GM12801 (cell line): ENCODE data around the gene TPMT.

Experiments
- TF ChIP-seq, protein P1 (sequence below): IDR thresholded peaks from one replicate; pipeline ENCODE4 v1.5.1; 2011; ENCODE audit warnings: control low read depth; ENCODE audit not compliant: insufficient read length; ENCODE audit errors: extremely low read depth

Gene TPMT

DNA sequence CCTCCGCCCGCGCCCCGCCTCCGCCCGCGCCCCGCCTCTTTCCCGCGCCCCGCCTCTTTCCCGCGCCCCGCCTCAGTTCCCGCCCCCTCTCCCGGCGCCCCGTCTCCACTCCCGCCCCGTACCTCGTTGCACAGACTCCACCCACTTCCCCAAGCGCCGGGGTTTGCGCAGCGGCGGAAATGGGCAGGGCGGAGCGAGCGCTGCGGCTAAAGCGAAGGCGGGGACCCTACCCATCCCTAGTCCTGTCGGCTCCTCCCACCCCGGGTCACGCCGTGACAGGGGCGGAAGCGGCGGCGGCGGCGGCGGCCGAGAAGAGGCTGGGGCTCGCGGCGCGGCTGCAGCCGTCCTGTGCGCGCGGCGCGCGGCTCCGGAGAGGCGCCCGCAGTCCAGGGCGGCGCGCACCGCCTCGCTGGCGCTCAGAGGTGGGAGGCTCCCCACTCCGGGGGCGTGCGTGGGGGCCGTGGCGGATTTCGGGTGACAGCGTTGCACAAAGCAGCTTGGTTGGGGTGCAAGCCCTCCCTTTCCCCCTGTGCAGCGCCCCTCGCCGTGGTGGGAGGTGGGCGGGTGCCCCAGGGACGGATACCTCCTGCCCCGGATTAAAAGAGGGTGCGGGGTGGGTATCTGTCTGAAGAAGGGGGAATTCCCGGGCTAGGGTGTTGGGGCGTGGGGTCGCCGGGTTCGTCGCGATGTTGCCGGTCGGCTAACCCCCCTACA lies 430 bp upstream of the TPMT start, which contains the start of gene KDM1B:
Gene KDM1B (plus strand): TSS at position 273 of the 714 bp plus-strand sequence. CDS start 4,474 bp downstream, outside the sequence.
- TF ChIP-seq, protein P1, sequence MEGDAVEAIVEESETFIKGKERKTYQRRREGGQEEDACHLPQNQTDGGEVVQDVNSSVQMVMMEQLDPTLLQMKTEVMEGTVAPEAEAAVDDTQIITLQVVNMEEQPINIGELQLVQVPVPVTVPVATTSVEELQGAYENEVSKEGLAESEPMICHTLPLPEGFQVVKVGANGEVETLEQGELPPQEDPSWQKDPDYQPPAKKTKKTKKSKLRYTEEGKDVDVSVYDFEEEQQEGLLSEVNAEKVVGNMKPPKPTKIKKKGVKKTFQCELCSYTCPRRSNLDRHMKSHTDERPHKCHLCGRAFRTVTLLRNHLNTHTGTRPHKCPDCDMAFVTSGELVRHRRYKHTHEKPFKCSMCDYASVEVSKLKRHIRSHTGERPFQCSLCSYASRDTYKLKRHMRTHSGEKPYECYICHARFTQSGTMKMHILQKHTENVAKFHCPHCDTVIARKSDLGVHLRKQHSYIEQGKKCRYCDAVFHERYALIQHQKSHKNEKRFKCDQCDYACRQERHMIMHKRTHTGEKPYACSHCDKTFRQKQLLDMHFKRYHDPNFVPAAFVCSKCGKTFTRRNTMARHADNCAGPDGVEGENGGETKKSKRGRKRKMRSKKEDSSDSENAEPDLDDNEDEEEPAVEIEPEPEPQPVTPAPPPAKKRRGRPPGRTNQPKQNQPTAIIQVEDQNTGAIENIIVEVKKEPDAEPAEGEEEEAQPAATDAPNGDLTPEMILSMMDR: no peak

DNA sequence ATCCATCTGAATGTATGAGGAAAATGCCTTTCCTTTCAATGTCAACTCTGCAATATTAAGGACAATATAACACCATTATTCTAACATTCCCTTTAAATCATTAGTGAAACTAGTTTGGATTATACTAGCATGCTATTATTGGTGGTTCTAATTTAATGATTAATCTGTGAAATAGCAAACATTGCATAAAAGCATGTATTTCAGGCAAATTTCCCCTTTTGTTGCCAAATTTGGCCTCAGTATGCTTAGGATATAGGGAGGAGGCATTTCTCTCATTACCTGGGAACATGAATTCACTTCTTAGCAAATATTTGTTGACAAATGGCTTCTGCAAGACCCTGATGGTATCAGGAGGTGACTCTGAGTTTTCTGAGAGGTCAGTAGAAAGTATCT lies 1.6 kb downstream of the TPMT start:
- TF ChIP-seq, protein P1: no peak

DNA sequence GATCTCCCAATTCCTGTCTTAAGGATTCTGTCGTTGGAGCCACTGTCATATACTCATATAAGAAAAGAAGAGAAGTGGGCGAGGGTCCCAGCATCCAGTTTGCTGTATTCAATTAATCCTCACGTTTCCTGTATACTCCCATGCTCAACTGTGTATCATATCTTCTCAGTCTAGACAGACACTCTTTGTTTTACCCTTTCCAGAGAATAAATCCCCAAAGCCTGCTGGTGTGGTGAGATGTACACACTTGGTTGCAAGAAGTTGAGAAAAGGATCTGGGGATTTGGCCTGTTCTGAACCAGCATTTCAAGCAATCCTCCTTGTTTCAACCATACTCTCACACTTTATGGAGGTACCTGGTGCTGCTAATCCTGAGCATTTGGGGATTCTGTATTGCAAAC lies 3.1 kb downstream of the TPMT start:
- TF ChIP-seq, protein P1: no peak

DNA sequence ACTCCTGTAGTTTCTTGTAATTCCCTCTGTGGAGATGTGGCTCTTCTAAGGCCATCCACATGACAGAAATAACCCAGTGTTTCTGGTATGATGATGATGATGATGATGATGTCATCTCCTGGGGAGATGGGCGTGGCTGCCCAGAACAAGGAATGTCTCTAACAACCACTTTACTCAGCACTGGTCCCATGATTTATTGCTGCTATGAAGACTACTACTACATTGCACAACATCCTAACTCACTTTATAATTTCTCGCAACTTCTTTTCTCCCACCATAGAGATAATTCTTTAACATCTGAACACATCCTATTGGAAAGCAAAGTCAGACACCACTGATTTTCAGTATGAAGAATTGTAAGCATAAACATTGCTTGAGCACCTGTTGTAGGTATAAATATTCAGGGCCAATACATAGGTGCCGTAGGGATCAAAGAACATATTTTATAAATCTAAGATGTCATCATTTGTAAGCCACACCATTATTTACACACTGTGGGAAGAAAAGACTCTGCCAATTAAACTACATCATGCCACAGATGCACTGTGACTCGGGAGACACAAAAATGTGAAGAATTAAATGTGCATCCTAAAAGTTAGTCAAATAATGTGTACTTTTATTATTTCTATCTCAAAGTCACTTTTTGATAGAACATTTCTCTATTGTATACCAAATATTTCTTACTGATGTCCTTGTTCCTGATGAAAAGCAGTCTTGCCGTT lies 6.4 kb downstream of the TPMT start:
- TF ChIP-seq, protein P1: no peak

DNA sequence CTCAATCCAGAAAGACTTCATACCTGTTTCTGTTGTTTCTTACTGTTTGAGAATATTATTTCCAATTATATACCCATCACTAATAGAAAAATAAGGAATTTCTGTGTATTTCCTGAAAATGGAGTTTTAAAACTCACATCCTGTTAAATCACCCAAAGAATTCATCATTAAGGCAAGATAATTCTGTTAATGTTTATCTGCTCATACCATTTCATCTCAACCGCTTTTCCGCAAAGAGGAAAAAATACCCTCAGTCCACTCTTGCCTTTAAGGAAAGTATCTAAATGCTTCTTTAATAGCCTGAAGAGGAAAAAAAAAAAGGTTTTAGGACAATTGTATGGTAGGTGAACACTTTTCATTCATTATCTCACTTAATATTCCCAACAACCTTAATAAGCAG lies 7.3 kb downstream of the TPMT start:
- TF ChIP-seq, protein P1: no peak

DNA sequence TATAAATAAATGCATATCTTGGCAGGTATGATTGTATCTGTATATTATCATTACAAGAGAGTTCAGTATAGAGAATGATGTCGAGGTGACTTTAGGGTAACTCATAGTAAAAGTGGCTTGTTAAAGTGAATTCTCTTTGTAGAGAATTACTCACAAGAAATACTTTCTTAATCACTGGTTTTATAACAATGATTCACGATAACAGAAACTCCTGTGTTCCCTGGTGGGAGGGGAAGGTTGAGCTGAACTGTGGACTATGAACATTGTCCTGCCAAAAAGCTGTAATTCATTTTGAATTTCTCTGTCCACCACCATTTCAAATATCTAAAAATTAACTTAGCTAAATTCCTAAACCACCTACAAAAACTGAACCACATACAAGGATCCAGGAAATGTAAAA lies 7.7 kb downstream of the TPMT start:
- TF ChIP-seq, protein P1: no peak

DNA sequence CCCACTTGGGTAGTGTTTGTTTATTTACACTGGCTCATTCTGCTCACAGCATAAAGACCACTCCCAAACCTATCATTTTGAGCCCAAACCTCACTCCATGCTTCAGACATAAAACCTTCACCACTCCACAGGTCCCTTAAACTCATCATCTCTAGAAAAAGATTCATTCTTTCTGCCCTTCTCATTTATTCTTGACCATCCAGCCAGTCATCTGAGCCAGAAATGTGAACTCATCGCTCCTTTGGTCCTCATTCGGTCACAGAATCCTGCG lies 12.4 kb downstream of the TPMT start:
- TF ChIP-seq, protein P1: no peak
